ENCODE data around the gene TEX30.

Gene TEX30

GRCh38 chr13:102768909-102769308 lies 4.7 kb downstream of the TEX30 start:
- Histone ChIP-seq H3K9me2 (replicated peaks; ENCODE audit: low read depth, low read length) (no peaks in the 10 kb centered on the region), H3K4me2 (ENCODE audit: low read depth, low read length, poor library complexity, severe bottlenecking) (no peak overlapping the region), H3K4me3 (ENCODE audit: low read length, poor library complexity, severe bottlenecking) (no peak overlapping the region), H3K4me1 (ENCODE audit: insufficient read depth, low read length, poor library complexity, severe bottlenecking) (peaks cover 27% of the 10 kb centered on the region), H2AFZ (ENCODE audit: low read length) (no peak overlapping the region), H4K20me1 (ENCODE audit: insufficient read depth, low read length, poor library complexity, severe bottlenecking) (no peaks in the 10 kb centered on the region), H3K9me3 (ENCODE audit: insufficient read depth, low read depth, low read length) (no peaks in the 10 kb centered on the region), H3K36me3 (ENCODE audit: insufficient read depth, low read length) (no peaks in the 10 kb centered on the region), H3K79me2 (ENCODE audit: insufficient read depth, low read length) (peaks cover 36% of the 10 kb centered on the region), H3K27me3 (ENCODE audit: insufficient read depth, low read length, poor library complexity, severe bottlenecking) (no peaks in the 10 kb centered on the region), H3K9ac (ENCODE audit: low read depth, low read length, poor library complexity, severe bottlenecking) (no peak overlapping the region), H3F3A (ENCODE audit: low read depth) (peaks cover 4% of the 10 kb centered on the region; the same call in 1 of the 2 replicates)
- TF ChIP-seq CTCF (conservative IDR thresholded peaks at IDR 0.05; ENCODE audit: low read length) (no peak), EZH2phosphoT487 (IDR thresholded peaks at IDR 0.05; ENCODE audit: borderline replicate concordance) (no peak)

GRCh38 chr13:102763741-102764140 lies 9.8 kb downstream of the TEX30 start:
- Histone ChIP-seq H3K4me3 (ENCODE audit: low read length, poor library complexity, severe bottlenecking) (no peak overlapping the region), H3K4me1 (ENCODE audit: insufficient read depth, low read length, poor library complexity, severe bottlenecking) (no peaks in the 10 kb centered on the region), H3K36me3 (ENCODE audit: insufficient read depth, low read length) (no peaks in the 10 kb centered on the region), H3F3A (ENCODE audit: low read depth) (no peaks in the 10 kb centered on the region), H3K79me2 (ENCODE audit: insufficient read depth, low read length) (no peaks in the 10 kb centered on the region), H2AFZ (ENCODE audit: low read length) (no peak overlapping the region), H3K9me3 (ENCODE audit: insufficient read depth, low read depth, low read length) (no peaks in the 10 kb centered on the region), H3K27me3 (ENCODE audit: insufficient read depth, low read length, poor library complexity, severe bottlenecking) (no peaks in the 10 kb centered on the region), H3K4me2 (ENCODE audit: low read depth, low read length, poor library complexity, severe bottlenecking) (no peak overlapping the region), H3K9ac (ENCODE audit: low read depth, low read length, poor library complexity, severe bottlenecking) (no peak overlapping the region), H3K9me2 (replicated peaks; ENCODE audit: low read depth, low read length) (no peaks in the 10 kb centered on the region), H4K20me1 (ENCODE audit: insufficient read depth, low read length, poor library complexity, severe bottlenecking) (no peaks in the 10 kb centered on the region)
- no peak for TF ChIP-seq CTCF (conservative IDR thresholded peaks at IDR 0.05; ENCODE audit: low read length)
- no peak for TF ChIP-seq EZH2phosphoT487 (IDR thresholded peaks at IDR 0.05; ENCODE audit: borderline replicate concordance)

- Histone ChIP-seq H3K79me2 (ENCODE audit: insufficient read depth, low read length) (no peaks in the 10 kb centered on the region), H3K9ac (ENCODE audit: low read depth, low read length, poor library complexity, severe bottlenecking) (no peak overlapping the region), H3K27me3 (ENCODE audit: insufficient read depth, low read length, poor library complexity, severe bottlenecking) (no peaks in the 10 kb centered on the region), H3K9me3 (ENCODE audit: insufficient read depth, low read depth, low read length) (no peaks in the 10 kb centered on the region), H3K4me3 (ENCODE audit: low read length, poor library complexity, severe bottlenecking) (no peak overlapping the region), H3K9me2 (replicated peaks; ENCODE audit: low read depth, low read length) (no peaks in the 10 kb centered on the region), H3K4me2 (ENCODE audit: low read depth, low read length, poor library complexity, severe bottlenecking) (no peak overlapping the region), H3F3A (ENCODE audit: low read depth) (no peaks in the 10 kb centered on the region), H4K20me1 (ENCODE audit: insufficient read depth, low read length, poor library complexity, severe bottlenecking) (no peaks in the 10 kb centered on the region), H3K4me1 (ENCODE audit: insufficient read depth, low read length, poor library complexity, severe bottlenecking) (no peaks in the 10 kb centered on the region), H2AFZ (ENCODE audit: low read length) (no peak overlapping the region), H3K36me3 (ENCODE audit: insufficient read depth, low read length) (no peaks in the 10 kb centered on the region)
- no peak for TF ChIP-seq CTCF (conservative IDR thresholded peaks at IDR 0.05; ENCODE audit: low read length)
Observed at GRCh38 chr13:102761071-102761470, 12.5 kb downstream of the TEX30 start.

Data from Loucy (cell line).